ENCODE measurements around the gene ACTL8.
"Not testable (repeated sequence)": the region's sequence is repeated elsewhere in the genome, so short reads cannot be mapped to it uniquely, and the experiment has no call there.

ACTL8 gene

DNA sequence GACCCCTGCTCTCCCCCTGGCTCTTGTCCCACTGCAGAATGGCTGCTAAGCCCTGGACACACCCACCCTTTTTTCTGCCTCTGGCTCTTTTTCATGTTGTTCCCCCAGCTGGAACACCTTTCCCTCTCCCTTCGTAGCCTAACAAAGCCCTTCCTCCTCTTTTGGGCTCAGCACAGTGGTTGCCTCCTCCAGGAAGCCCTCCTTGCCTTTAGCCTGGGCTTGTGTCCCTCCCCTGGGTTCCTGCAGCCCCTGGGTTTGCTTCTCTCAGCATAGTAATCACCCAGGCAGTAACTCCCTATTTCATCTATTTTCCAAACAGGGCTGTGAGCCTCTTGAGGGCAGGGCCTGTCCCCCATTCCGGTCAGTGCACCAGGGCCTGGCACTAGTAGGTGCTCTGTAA is 19.8 kb upstream of the ACTL8 start:
- DNase-seq (ENCODE audit: low read depth) = no peak

DNA sequence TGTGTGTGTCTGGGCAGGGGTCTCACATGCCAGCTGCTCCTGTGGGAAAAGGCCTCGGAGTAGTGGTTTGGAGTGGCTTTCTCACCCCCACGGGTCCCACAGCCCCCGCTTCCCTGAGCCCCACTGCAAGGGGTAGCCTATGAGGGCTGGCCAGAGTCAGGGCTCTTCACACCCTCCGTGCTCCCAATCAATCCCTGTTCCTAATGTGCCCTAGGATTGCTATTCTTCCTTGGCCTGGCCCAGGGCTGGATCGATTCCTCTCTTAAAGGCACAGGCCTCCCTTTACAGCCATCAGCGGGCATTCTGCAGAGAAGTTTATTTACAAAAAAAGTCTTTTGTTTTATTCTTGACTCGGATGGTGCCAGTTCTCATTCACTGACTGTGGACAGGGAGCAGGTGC is 19.3 kb upstream of the ACTL8 start:
- no peak for DNase-seq (ENCODE audit: low read depth)

GRCh38 chr1:17736625-17737024 is 18.5 kb upstream of the ACTL8 start:
- no peak for DNase-seq (ENCODE audit: low read depth)

DNA sequence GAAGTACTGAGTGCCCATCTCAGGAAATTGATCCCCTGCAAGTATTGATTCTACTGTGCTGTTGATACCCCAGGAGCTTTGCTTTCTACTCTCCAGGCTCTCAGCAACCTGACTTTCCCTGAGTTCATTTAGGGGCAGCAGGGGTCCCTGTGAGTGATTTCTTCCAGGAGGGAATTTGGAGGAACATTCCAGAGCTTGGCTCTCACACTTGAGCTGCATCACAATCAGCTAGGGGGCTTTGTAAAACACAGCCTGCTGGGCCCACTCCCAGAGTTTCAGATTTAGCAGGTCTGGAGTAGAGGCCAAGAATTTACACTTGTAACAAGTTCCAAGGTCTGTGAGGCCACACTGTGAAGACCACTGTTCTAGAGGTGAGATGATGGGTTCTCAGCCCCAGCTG is 16.1 kb upstream of the ACTL8 start:
- no peak for DNase-seq (ENCODE audit: low read depth)

GRCh38 chr1:17741052-17741451 is 14.1 kb upstream of the ACTL8 start:
- DNase-seq (ENCODE audit: low read depth) = no peak

DNA sequence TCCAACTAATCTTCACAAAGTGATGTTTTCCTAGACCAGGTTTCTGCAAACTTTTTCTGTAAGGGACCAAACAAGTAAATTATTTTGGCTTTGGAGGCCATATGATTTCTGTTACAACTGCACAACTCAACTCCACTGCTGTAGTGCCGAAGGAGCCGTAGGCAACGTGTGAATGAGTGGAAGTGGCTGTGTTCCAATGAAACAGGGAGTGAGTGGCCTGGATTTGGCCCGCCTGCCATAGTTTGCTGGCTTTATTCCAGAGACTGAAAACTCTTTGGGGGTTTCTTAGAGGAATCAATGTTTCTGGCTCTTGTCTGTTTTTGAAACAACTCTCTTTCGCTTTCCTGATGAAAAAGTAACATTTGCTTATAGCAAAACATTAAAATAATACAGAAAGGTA is 12.6 kb upstream of the ACTL8 start:
- no peak for DNase-seq (ENCODE audit: low read depth)

DNA sequence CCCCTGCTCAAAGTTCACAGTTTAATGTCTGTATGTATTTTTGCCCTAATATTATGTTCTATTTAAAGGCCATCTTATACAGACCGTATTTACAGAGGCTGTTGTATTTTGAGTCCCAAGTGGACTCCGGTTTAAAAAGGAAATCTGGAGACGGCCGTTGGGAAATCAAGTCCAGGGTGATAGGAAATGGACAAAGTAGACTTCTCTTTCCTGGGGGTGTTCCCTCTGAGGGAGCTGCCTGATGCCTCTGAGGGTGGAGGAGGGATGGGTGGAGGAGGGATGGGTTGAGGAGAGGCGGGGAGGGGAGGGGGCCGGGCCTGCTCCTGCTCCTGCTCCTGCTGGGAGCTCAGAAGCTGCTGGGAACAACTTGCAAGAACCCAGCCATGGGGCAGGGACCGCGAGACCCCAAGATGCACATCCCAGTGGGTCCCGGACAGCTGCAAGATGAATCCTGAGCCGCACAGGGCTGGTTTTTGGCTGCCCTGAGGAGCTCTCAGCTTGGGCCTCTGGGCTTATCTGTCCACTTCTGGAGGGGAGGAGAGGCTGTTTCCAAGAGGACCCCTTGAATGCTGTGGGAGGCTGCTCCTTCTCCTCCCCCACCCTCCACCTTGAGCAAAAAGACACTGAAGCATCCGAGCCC is 12.0 kb upstream of the ACTL8 start:
- DNase-seq (ENCODE audit: low read depth) = no peak

GRCh38 chr1:17743925-17744324 is 11.2 kb upstream of the ACTL8 start:
- no peak for DNase-seq (ENCODE audit: low read depth)

DNA sequence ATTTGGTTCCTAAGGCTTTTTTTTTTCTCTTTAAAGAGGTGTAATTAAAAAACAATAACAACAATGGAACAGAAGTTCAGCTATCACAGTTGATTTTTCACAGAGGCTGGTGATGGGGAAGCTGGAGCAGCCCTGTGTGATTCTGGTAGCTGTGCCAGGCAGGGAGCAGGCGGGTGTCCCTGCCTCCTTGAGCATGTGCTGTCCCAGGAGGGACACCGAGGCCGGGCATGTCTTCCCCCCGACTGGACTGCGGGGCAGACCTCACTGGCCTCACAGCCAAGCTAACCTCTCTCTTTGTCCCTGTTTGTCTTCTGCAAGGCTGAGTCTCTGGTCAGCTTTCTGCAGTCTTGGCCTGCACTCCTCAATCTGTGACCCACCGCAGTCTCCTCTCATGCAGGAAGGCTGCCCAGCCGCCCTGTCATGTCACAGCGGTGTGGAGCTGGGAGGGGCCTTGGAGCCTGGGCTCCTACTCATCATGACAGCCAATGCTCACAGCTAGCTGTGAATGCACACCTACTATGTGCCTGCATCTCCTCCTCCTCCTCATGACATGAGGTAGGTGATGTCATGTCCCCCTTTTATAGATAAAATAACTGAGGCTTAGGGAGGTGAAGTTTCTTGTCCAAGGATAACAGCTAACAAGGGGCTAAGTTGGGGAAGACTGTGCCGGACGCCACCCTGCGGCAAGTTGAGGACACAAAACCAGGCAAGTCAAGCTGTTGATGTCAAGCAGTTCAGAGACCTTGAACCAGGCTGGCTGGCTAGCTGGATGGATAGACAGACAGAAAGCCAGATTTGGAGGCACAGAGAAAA is 10.3 kb upstream of the ACTL8 start:
- no peak for DNase-seq (ENCODE audit: low read depth)

DNA sequence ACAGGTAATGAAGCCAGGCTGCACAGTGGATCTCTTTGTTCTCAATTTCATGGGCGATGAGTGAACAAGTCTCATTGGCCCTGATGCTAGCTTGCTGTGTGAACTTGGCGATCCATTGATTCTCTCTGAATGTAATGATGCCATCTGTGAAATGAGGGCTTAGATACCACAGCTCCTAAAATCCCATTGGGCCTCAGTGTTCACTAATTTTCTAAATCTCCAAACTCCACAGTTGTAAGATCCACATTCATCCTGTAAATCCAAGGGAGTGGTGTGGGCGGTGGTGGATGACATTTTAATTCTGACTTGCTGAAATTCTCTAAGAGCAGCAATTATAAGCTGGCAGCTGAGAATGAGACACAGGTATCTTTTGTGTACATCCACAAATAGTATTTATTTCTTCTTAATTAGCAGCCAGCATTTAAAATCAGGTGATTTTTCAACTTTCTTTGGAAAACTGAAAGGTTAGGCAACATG is 9.6 kb upstream of the ACTL8 start:
- DNase-seq (ENCODE audit: low read depth) = no peak

DNA sequence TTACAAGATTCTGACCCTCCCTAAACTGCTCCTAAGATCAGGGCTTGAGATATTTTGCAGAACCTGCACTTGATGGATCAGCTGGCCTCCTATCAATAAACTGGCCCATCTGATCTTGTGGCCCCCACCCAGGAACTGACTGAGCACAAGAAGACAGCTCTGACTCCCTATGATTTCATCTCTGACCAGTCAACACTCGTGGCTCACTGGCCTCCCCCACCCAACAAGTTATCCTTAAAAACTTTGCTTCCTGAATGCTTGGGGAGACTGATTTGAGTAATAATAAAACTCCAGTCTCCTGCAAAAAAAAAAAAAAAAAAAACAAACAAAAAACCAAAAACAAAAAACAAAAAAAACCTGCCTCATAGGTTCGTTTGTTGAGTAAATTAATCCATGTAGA is 8.9 kb upstream of the ACTL8 start:
- not testable (repeated sequence) for DNase-seq (ENCODE audit: low read depth)

DNA sequence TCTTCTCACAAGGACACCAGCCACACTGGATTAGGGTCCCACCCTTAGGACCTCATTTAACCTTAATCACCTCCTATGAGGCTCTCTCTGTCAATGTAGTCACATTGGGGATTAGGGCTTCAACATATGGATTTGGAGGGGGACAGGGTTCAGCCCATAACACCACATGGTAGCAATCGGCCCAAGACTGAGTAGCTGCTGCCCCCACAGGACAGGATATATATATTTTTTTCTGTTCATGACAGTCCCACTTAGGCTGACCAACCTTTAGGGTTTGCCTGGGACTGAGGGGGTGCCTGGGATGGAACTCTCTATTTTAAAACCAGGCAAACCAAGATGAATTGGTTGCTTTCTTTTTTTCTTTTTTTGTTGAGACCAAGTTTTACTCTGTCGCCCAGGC is 8.2 kb upstream of the ACTL8 start:
- no peak for DNase-seq (ENCODE audit: low read depth)

DNA sequence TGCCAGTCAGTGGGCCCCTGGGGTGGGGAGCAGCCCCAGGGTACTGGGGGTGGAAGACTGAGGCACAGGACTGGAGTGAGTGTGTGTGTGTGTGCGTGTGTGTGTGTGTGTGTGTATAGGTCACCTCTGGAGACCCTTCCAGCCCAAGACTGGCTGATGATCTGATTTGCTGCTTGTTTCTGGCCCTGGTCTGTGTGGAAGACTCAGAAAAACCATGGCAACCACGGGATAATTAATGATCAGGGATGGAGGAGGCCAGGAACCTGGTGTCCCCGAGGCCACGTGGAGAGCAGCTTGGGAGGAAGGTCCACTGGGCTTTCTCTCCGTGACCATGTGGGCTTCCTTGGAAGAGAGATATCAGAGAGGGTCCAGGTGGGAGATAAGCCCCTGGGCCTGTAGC is 4.8 kb upstream of the ACTL8 start:
- DNase-seq (ENCODE audit: low read depth) = no peak

GRCh38 chr1:17752356-17752755 is 2.8 kb upstream of the ACTL8 start:
- no peak for DNase-seq (ENCODE audit: low read depth)

DNA sequence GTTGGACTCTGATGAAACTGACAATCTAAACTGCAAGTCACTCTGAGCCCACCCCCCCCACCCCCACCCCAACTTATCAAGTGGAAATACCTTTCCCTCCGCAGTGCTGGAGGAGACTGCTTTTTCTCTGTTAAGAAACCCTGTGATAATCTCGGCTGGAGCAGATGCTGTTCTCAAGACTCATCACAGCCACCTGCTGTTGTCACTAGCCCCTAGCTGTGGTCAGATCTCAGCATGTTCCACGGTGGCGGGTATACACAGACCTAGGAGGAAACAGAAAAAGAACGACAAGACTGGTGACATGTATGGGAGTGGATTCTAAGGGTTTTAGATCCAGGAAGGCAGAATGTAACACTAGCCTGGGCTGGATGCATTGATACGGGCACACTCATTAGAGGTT is 2.3 kb downstream of the ACTL8 start:
- no peak for DNase-seq (ENCODE audit: low read depth)

DNA sequence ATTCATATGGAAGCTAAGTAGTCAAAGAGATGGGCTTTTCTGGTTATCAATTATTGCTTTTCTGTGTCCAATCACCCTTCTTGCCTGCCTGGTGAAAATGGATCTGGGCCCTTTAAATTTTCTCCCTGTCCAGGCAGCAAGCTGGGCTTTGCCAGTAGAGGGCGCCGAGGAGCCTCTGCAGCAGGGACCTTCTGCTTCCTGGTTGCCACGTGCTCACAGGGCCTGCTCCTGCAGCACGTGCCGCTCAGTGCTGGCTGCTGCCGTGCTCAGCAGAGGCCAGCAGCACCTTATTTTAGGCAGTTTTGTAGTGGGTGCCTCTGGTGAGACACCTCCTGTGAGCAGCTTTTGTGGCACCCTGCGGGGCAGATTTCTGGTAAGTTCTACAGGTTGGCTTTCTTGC is 4.0 kb downstream of the ACTL8 start:
- peak; percentile 6 for DNase-seq (ENCODE audit: low read depth)

GRCh38 chr1:17762313-17762712 is 7.2 kb downstream of the ACTL8 start:
- no peak for DNase-seq (ENCODE audit: low read depth)

DNA sequence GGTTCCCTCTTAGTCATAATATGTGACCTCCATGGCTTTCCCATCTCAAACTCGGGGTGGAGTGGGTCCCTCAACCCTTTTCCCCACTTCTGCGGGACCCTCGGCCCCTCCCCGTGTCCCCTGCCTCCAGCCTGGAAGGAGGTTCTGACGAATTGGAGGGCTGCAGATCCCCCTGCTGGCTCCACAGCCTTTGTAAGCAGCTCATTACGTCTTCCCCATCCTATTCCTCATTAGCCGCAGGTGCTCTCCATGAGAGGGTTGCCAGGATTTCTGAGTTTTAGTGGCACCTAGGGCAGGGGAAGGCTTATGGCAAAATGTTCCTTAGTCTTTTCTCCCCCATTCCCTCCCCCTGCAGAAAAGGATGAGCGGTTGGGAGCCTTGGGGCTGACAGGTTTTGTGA is 8.3 kb downstream of the ACTL8 start:
- no peak for DNase-seq (ENCODE audit: low read depth)

DNA sequence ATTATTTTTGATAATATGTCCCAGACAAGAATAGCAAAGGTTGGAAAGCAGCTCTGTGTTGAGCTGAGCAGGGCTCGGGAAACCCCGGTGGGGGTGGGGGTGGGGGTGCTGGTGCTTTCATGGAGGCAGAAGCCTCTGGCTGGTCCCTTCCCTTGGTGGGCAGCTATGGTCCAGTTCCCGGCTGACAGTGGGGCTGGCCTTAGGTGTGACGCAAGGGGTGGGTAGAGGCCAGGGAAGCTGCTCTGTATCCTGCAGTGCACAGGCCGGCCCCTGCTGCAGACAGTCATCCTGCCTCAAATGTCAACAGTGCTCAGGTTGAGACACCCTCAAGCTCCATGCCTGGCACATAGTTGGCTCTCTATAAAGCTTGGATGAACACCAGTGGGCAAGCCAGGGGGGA is 8.9 kb downstream of the ACTL8 start:
- DNase-seq (ENCODE audit: low read depth) = no peak

- no peak for DNase-seq (ENCODE audit: low read depth)
These were observed 9.5 kb downstream of the ACTL8 start for GRCh38 chr1:17764591-17764990.

GRCh38 chr1:17765444-17766411 is 10.6 kb downstream of the ACTL8 start:
- DNase-seq (ENCODE audit: low read depth) = no peak

DNA sequence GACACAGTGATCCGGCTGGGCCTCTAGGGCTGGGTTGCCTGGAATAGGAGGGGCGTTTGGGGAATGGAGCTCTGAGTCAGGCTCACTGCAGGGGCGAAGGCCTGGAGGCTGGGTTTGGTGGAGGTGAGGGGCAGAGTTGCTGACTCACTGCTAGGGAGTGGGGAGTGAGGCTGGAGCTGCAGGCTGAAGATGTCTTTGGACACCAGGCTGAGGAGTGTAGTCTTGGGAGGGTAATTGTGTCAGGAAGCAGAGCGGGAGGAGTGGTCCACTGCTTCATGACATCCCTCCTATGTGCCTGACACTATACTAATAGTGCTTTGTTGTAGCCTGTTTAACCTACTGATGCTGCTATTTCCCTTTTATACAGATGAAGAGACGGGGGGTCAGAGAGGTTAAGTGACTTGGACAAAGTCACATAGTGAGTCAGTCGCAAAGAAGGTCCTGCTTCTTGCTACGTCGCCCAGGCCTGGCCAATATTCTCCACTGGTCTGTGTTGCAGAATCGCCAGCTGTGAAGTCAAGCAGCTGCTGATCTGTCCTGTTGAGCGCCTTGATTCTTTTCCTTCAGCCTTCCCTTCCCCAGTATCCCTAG is 13.6 kb downstream of the ACTL8 start:
- DNase-seq (ENCODE audit: low read depth) = no peak
